Spleen (tissue), 7 donors: ENCODE measurements around the gene ZC3H18.

Experiments used
- POLR2AphosphoS5 ChIP-seq, 3 donors: sonication (generic); formaldehyde crosslinking; IDR thresholded peaks; one replicate each; pipeline ENCODE4 v1.5.1; 2017; ENCODE audit warnings: antibody characterized with exemption in 3 of 3
- TF ChIP-seq, protein P1 (sequence below), 11 experiments: fragments of 200-600 bp in 7 of 11; fragments of 450-650 bp in 4 of 11; sonication (generic) in 4 of 11; IDR thresholded peaks in 8 of 11; conservative IDR thresholded peaks in 3 of 11; 1 replicate in 7 of 11; 2 replicates in 4 of 11; pipeline versions ENCODE4 v1.4.0 to v1.8.0; 2016 to 2021; ENCODE audit warnings: antibody characterized with exemption in 11 of 11, inconsistent platforms in 4 of 11, mild to moderate bottlenecking in 1 of 11
- donor health status: DM: no; HTN: no; CAD: no; lungs with moderate emphysema.
- donor health status: DM: no; HTN: no; CAD: no.
- donor health status: DM: no; HTN: no; CAD: no.

DNA sequence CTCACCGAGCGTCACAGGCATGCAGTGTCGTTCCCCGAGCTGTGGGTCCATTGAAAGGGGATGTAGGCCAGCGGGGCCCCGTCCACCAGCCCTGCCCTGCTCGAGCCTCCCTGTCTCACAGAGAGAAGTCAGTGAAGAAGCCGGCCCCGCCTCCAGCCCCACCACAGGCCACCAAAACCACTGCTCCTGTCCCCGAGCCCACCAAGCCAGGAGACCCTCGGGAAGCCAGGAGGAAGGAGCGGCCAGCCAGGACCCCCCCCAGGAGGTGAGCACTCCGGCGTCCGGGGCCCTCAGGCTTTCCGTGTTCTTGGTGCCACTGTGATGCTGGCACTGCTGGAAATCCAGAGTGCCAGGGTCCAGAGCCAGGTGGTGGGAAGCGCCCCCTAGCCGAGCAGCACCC is 54.3 kb downstream of the ZC3H18 start:
- TF ChIP-seq, protein P1, sequence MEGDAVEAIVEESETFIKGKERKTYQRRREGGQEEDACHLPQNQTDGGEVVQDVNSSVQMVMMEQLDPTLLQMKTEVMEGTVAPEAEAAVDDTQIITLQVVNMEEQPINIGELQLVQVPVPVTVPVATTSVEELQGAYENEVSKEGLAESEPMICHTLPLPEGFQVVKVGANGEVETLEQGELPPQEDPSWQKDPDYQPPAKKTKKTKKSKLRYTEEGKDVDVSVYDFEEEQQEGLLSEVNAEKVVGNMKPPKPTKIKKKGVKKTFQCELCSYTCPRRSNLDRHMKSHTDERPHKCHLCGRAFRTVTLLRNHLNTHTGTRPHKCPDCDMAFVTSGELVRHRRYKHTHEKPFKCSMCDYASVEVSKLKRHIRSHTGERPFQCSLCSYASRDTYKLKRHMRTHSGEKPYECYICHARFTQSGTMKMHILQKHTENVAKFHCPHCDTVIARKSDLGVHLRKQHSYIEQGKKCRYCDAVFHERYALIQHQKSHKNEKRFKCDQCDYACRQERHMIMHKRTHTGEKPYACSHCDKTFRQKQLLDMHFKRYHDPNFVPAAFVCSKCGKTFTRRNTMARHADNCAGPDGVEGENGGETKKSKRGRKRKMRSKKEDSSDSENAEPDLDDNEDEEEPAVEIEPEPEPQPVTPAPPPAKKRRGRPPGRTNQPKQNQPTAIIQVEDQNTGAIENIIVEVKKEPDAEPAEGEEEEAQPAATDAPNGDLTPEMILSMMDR (IDR thresholded peaks at IDR 0.05 in 8 of 11, conservative IDR thresholded peaks at IDR 0.05 in 3 of 11) = no peak
- no peak for TF ChIP-seq POLR2AphosphoS5 (IDR thresholded peaks at IDR 0.05)
